NCI-H1930 (cell line): ENCODE results near the gene DISP2.

Experiments used
- DNase-seq, 2 experiments: peaks; one replicate each; lab custom pipeline; 2025; lab: John Stamatoyannopoulos, UW

Gene DISP2

DNA sequence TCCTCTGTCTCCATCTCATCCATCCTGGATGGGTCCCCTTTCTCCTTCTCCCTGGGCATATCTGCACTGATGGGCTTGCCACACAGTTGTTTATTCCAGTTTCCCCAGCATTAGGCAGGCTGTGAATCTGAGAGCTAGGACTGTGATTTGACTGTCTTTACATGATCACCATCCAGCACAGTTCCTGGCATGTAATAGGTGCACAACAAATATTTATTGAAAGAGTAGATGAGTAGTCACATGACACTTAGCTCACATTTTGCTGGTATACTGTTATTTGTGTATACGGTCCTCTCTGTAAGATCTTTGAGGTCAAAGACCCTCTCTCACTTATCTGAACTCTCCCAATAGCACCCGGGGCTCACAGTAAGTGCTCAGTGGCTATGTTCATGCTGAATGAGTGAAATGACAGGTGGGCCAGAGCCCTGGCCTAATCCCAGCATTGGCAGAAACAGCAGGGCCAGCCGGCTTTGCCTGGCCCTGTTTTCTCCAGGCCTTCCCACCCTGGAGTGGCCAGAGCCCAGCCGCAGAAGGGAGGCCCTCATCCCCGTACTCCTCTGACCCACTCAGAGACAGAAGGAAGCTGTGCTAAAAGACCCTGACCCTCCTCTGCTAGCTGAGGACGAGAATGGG lies 66.6 kb downstream of the DISP2 start:
- DNase-seq: no peak

DNA sequence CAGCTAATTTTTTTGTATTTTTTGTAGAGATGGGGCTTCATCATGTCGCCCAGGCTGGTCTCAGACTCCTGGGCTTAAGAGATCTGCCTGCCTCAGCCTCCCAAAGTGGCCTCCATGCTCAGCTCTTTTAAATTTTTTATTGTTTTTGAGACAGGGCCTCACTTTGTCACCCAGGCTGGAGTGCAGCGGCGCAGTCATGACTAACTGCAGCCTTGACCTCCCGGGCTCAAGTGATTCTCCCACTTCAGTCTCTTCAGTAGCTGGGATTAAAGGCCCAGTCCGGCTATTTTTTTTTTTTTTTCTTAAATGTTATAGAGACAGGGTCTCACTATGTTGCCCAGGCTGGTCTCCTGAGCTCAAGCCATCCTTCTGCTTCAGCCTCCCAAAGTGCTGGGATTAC lies 67.7 kb downstream of the DISP2 start:
- DNase-seq: no peak

DNA sequence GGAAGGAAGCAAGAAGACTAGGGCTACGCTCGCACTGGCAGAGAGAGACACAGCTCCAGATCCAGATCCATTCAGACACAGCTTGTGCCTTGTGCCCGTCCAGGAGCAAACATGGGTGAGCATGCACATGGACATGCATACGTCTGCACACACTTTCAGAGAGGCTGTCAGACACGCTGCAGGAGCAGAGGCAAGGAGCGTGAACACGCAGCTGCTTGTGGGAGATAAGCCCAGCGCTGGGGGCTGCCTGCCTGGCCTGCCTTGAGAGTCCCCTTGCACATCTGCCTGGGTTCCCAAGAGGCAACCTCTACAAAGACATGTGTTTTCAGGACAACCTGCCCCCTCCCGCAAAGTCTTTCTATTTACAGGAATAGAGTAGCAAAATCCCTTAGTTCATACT lies 69.2 kb downstream of the DISP2 start:
- no peak for DNase-seq

DNA sequence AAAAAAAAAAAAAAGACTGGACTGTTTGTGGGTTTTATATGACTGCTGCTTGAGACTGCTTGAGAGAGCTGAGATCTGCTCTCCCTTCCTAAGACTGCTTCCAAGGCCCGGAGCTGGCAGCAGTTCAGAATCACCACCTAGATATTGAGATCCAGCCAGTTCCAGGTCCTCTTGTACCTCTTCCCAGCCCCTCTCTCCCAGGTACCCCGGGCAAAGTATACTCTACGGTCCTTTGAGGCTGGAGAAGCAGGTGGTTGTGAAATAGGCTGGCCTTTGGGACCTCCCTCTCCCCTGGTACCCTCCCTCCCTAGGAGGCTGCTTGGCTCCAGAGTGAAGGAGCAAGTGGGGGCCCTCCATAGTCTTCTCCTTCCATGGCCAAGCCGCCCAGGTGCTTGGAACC lies 70.2 kb downstream of the DISP2 start:
- no peak for DNase-seq
